22Rv1 (cell line): ENCODE results near the gene MBNL3.

ENCODE experiments used
- ZFX ChIP-seq: fragments of 450-650 bp; IDR thresholded peaks from 2 replicates; pipeline ENCODE4 v1.6.1; 2017; ENCODE audit warnings: antibody characterized with exemption, borderline replicate concordance
- TF ChIP-seq, protein P1 (sequence below): fragments of 450-650 bp; IDR thresholded peaks from 2 replicates; pipeline ENCODE4 v1.5.1; 2017; ENCODE audit warnings: mild to moderate bottlenecking

DNA sequence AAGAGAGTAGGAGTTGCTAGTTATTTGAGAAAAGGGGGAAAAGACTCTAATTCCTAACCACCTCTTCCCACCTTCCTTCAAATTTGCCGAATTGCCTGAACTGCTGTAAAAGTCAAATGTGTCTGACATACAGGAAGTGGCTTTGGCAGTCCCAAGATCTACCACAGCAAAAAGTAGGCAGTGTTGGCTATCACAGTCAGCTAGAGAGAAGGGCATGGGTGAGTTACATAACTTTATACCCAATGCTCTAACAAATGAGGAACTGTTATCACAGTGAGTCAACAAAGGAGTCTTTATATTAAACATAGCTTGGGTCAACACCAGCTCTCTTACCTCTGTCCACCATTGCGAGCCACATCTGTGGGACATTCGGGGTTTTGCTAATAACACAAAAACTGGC is 2.4 kb upstream of the MBNL3 start:
- TF ChIP-seq, protein P1, sequence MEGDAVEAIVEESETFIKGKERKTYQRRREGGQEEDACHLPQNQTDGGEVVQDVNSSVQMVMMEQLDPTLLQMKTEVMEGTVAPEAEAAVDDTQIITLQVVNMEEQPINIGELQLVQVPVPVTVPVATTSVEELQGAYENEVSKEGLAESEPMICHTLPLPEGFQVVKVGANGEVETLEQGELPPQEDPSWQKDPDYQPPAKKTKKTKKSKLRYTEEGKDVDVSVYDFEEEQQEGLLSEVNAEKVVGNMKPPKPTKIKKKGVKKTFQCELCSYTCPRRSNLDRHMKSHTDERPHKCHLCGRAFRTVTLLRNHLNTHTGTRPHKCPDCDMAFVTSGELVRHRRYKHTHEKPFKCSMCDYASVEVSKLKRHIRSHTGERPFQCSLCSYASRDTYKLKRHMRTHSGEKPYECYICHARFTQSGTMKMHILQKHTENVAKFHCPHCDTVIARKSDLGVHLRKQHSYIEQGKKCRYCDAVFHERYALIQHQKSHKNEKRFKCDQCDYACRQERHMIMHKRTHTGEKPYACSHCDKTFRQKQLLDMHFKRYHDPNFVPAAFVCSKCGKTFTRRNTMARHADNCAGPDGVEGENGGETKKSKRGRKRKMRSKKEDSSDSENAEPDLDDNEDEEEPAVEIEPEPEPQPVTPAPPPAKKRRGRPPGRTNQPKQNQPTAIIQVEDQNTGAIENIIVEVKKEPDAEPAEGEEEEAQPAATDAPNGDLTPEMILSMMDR: no peak
- no peak for TF ChIP-seq ZFX
